GM13976 (cell line): Measurements from ENCODE around the gene RUNX1.

Experiments
- DNase-seq: peaks from one replicate; pipeline ENCODE4 v3.0.0; 2012; ENCODE audit warnings: low spot score
- in situ Hi-C: fragments of 300-500 bp; cut with MboI; formaldehyde crosslinking; loops from one replicate; pipeline ENCODE4 v1.12.0; 2022; ENCODE audit warnings: low sequenced_read_pairs, mixed read lengths, inconsistent platforms; ENCODE audit not compliant: unreplicated experiment
- TF ChIP-seq, protein P1 (sequence below): IDR thresholded peaks from 2 replicates; pipeline ENCODE4 v1.5.1; 2012; ENCODE audit warnings: borderline replicate concordance, mild to moderate bottlenecking; ENCODE audit not compliant: insufficient read depth; ENCODE audit errors: extremely low read depth, missing control alignments, control extremely low read depth

RUNX1 gene

DNA sequence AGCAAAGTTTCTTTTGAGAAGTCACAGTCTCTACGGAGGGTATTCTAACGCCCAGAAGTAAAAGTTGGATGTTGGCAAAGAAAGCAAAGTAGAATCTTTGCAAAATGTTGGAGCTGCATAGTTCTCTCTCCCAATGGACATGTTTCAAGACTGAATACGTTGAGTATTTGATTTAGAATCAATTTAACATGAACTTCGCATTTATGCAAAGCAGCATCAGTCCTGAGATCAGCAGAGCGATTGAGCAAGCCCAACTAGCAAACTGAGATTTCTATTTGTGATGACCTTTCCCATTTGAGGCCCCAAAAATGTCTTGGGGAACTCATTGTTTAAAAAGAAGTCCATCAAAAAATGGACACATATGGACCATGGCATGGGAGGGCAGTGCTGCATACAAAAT lies 8.0 kb downstream of the RUNX1 start:
- no peak for DNase-seq

DNA sequence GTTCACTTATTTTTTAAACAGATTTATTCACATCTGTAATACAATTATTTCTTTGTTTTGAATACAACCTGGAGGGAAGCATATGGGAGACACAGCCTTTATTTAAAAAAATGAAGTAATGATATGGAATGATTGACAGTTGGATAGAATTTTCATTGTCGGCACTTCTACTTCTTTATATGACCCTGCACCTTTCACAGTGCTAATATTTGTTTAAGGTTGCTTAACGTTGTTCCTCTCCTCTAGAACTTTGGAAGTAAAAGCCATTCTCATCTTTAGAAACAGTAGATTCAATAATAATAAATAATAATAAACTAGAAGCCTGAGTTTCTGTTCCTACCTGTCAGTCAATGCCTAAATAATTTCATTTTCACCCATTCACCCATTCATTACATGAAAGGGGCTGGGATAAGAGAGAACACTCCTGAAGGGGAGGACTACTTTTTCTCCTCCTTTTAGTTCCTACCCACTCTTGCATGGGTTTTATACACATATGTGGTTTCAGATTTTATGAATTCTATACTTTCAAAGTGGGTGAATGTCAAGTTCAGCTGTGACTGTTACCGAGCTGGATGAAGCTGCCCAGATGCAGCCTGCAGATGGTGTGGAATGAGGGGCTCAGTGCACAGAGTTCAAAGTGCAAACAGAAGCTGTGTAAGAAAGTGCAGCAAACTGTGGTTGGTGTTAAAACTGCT lies 9.4 kb downstream of the RUNX1 start:
- TF ChIP-seq, protein P1, sequence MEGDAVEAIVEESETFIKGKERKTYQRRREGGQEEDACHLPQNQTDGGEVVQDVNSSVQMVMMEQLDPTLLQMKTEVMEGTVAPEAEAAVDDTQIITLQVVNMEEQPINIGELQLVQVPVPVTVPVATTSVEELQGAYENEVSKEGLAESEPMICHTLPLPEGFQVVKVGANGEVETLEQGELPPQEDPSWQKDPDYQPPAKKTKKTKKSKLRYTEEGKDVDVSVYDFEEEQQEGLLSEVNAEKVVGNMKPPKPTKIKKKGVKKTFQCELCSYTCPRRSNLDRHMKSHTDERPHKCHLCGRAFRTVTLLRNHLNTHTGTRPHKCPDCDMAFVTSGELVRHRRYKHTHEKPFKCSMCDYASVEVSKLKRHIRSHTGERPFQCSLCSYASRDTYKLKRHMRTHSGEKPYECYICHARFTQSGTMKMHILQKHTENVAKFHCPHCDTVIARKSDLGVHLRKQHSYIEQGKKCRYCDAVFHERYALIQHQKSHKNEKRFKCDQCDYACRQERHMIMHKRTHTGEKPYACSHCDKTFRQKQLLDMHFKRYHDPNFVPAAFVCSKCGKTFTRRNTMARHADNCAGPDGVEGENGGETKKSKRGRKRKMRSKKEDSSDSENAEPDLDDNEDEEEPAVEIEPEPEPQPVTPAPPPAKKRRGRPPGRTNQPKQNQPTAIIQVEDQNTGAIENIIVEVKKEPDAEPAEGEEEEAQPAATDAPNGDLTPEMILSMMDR, result no peak
- in situ Hi-C loops, result loop anchor here (10.0 kb wide), 1 partner anchor 155 kb away; no protein-coding TSS in a partner anchor
- no peak for DNase-seq

More for the DNA sequence above, 8.0 kb downstream of the RUNX1 start:
- TF ChIP-seq, protein P1, result no peak
- in situ Hi-C loops, result loop anchor here (10.0 kb wide), 1 partner anchor 156 kb away; no protein-coding TSS in a partner anchor

DNA sequence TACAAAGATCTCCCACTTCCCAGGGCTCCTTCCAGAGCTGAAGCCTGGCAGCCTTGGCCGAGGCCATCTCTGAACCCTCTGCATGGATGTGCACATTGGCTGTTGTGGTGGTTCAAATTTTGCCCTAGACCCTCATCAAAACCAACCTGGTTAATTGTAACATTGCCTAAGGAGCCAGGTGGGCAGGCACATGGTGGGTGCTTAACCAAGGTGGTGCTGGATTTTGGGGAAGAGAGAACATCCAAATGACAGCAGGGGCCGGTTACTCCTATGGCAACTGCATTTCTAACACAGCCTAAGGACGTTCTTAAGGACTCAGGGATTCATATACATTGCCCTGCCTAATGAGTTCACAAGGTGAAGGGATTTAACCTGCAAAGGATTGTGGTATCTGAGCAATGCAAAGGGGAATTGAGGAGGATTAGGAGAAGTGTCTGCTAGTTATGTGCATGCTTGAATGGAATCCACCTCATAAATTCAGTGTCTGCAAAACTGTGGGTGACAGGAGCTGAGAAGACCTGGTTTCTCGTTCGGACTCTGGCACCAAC lies 10.3 kb downstream of the RUNX1 start:
- in situ Hi-C loops, result no loop called here
- TF ChIP-seq, protein P1, result no peak
- no peak for DNase-seq

DNA sequence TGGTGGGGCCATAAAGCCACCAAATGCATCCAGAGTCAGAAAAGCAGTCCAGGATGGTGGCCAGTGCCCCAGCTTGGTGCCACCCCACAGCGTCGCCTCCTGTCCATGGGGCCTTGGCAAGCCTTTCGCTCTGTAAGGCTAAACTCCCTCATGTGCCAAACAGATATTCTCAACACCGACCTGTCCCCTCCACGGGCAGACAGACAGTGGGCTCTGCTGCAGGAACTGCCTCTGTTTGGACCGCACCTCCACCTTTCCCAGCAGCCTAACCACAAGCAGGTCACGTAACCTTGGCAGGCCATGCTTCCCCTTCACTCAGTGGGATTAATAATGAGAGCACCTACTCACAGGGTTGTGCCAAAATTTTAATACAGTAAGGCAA lies 11.7 kb downstream of the RUNX1 start:
- in situ Hi-C loops, result no loop called here
- TF ChIP-seq, protein P1, result no peak
- no peak for DNase-seq

DNA sequence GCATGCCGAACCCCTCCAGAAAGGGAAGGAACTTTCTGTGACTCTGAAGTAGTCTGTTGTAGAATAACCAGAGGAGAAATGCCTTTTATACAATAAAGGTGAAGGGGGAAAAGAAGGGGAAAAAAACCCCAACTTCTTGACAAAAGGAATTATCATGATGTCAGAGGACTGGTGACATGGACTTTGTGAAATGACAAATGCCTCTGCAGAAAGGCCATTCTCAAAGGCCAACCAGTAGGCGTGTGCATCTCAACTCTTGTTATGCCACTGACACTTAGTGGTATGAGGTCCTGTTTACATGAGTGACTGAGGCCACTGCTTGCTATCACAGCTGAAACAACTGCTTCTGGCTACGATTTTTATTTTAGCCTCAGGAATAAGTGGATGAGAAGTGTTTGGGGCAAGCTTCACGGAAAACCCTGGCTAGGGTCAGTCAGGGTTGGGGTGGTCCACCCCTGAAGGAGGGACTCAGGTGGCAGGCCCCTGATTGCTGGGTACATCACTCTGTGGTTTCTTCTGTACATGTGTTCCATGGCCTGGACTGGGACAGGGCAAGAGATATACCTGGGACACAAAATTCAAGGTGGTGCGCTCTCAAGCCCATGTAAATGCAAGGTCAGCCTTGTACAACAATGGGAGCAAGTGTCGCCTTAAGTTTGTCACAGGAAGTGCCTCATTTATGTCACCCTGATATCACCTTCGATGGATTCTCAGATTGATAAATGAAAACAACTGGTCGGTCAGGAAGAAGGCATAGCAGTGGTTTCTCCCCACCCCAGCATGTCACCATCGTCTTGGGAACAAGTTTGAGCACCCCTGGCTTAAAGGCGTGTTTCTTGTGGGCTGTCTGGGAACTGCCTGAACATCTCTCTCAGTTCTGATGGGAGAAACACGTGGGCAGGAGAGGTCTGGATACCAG lies 12.4 kb downstream of the RUNX1 start:
- in situ Hi-C loops, result no loop called here
- TF ChIP-seq, protein P1, result no peak

DNA sequence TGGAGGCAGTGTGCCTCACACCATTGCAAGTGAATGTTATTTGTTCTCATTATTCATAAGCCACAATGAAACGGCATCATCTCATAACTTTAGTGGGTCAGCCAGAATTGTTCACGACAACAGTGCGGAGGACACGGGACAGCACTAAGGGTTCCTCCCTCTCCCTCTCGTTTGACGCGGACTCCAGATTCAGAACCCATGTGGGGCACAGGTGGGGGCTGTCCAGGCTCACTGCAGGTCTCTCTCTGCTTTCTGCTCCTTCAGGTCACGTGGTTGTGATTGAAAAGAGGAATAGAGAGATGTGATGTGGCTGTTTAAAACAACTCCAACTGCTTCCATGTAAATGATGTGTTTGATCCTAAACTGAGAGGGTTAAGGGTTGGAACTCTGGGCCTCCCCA lies 13.5 kb downstream of the RUNX1 start:
- TF ChIP-seq, protein P1, result no peak
- no peak for DNase-seq
- in situ Hi-C loops, result no loop called here

More for the DNA sequence above, 12.4 kb downstream of the RUNX1 start:
- no peak for DNase-seq
